GM20431 (cell line): ENCODE results near the gene FYB1.

Source experiments
- in situ Hi-C: fragments of 300-500 bp; cut with MseI, MboI; formaldehyde crosslinking; loops from one replicate; pipeline ENCODE4 v1.15.0; 2020; ENCODE audit warnings: low sequenced_read_pairs; ENCODE audit not compliant: unreplicated experiment

The FYB1 gene

DNA sequence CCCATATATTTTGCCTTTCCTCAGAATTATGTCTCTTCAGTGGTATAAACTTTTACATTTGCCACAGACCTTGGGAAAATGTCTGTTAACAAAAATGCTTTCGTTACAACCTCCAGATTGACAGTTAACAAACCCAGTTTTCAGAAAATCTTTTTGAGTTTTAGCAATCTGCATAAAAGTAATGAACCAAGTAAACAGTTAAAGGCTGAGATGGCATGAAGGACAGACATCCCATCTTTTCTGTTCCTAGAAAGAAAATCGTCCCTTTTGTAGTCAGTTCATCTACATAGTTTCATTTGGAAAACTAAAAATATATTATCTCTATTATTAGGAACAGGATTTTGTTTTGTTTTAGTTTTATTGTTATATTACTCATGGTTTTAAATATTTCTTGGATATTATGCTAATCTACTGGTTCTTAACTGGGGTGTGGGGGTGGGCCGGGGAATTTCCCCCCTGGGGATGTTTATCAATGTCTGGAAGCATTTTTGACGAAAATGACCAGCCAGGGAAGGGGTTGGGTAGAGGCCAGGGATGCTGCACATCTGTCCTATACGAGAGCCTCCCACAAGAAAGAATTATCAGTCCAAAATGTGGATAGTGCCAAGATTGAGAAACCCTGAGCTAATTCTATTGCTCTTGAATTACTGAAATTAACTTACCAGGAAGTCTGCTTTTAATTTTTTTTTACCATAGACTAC lies 11.9 kb downstream of the FYB1 start:
- in situ Hi-C loops: no loop called here

DNA sequence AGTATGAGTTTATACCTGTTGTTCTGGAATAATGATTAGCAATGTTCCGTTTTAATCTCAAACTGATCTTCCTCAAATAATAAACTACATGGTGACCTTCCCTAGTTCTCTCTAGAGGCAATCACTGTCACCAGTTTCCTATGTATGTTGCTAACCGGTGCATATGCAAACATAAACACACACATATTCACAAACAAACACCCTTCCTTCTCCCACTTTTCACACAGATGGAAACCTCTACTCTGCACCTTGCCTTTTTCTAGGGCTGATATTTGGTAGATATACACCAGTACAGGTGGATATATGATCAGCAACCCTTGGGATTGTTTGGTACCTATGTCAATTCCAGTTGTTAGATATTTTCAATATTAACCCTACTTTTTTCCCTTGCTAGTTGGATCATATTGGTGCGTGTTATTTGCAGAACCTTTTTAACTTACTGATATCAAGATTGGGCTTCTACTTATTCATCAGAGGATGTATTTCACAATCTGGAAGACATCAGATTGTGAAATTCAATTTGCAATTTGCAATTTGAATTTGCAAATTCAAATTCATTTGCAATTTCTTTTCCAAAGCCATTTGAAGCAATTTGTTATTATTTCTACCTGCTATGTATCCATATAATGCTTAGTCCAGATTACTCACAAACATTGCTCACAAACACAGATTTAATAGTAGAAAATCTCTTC lies 12.6 kb downstream of the FYB1 start:
- in situ Hi-C loops: no loop called here

DNA sequence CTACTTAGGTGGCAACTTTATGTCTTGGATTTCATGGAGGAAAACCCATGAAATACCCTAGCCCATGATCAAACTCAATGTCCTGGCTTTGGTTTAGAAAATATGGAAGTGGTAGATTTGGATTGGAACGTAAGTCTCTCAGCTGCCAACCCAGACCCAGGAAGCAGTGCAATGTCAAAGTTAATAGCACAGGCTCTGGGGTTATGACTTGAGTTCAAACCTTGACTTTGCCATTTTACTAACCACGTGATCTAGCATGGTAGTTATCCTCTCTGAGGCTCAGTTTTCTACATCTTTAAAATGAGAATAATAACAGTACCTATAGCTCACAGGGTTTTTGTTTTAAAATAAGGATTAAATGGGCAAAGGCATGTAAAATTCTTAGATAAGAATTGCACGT lies 13.8 kb downstream of the FYB1 start:
- in situ Hi-C loops: no loop called here

DNA sequence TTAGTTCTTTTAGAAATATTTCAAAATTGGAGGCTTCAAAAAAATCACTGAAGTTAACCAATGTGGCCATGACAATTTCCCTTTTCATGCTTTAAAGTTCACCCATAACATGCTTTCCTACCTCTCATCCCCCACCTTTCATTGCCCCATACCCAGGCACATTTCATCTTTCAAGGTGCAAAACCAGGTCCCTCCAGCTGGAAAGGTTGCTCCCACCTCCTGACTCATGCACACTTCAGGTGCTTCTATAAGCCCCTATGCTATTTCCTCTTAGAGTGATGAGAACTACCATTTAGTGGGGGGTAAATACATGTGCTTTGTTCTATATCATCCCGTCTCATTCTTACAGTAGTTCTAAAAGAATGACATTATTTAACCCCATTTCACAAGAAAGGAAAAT lies 15.4 kb downstream of the FYB1 start:
- in situ Hi-C loops: no loop called here

- in situ Hi-C loops: no loop called here
Measured at GRCh38 chr5:39203275-39203922, 16.0 kb downstream of the FYB1 start.

DNA sequence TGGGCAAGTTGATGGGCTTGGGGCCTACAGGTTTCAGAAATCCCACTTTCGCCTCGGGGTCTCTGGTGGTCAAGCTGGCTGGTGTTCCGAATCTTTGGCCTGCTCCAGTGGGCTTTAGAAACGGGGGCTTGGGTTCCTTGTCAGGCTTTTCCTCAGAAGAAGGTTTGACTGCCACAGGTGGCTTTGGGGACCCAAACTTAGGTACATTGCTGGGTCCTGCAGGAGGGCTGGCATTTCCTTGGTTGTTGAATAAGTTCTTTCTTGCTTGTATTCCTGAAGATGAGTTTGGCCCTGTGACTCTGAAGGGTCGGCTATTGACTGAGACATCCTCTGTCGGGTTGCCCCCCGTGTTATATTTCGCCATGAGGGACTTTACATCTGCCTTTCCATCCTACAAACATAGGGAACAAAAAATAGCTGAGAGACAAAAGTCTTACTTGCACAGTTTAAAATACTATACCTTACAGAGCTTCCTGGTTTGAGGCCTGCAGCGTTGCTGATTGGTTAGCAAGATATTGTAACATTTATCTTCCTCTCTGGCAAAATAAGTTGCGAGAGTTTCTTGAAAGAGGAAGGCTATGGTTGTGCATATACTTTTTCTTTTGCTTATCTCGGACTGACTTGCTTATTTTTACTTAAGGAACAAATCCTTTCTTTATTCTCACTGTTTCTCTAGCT lies 16.6 kb downstream of the FYB1 start:
- in situ Hi-C loops: no loop called here

DNA sequence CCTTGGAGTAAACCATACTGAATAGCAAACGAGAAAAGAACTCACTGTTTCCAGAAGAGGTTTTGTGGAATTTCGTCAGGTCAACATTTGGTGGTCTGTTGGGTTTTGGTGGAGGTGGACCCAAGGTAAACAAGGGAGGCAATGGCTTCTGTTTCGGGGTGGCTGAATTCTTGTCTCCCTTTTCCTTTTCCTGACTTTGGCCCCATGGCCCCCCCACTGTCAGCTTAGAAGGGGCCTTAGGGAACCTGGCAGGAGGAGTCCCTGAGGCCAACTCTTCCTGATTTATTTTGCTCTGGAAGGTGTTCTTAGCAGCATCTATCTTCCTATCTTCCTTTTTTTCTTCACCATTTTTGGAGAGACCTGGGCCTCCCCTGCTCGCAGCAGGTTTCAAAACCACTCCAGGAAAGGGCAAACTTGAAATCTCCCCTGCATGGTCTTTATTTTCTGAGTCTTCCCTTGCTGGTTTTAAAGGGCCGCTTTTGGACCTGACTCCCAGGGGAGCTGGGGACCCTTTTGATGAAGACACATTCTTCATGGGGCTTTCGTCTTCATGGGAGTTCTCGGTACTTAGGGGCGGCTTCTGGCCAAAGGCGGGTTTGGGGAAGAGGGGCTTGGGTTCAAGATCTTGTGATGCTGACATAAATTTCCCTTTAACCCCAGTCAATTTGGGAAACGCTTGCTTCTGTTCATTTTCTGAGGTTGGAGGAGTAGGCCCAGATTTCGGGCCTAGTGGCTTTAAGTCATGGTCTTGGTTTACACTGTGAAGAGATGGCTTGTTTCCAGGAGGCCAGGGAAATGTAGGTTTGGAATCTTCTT lies 17.4 kb downstream of the FYB1 start:
- in situ Hi-C loops: no loop called here

- in situ Hi-C loops: no loop called here
Measured at GRCh38 chr5:39201160-39201780, 18.1 kb downstream of the FYB1 start.

- in situ Hi-C loops: no loop called here
Measured at GRCh38 chr5:39200081-39200480, 19.3 kb downstream of the FYB1 start.

GRCh38 chr5:39199335-39199734 lies 20.0 kb downstream of the FYB1 start:
- in situ Hi-C loops: no loop called here

DNA sequence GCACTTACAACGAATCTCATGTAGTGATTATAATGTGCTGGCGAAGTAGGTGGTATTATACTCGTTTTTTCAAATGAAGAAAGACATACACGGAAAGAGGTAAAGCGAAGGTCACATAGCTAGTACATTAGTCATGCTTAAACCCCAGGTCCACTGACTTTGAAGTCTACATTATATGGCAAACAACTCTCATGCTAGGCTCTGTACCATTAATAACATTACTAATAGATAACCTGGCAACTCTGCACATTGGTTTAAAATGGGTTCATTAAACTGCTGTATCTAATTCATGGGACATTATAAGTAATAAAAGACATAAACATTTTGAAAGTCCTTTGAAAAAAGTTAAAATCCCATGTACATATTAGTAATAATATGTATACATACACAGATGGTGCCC lies 21.2 kb downstream of the FYB1 start:
- in situ Hi-C loops: no loop called here

- in situ Hi-C loops: no loop called here
Measured at GRCh38 chr5:39197556-39197955, 21.8 kb downstream of the FYB1 start.

GRCh38 chr5:39195198-39195826 lies 24.1 kb downstream of the FYB1 start:
- in situ Hi-C loops: no loop called here

- in situ Hi-C loops: no loop called here
Measured at GRCh38 chr5:39194466-39195136, 24.8 kb downstream of the FYB1 start.

- in situ Hi-C loops: no loop called here
Measured at GRCh38 chr5:39193553-39194465, 25.6 kb downstream of the FYB1 start.

DNA sequence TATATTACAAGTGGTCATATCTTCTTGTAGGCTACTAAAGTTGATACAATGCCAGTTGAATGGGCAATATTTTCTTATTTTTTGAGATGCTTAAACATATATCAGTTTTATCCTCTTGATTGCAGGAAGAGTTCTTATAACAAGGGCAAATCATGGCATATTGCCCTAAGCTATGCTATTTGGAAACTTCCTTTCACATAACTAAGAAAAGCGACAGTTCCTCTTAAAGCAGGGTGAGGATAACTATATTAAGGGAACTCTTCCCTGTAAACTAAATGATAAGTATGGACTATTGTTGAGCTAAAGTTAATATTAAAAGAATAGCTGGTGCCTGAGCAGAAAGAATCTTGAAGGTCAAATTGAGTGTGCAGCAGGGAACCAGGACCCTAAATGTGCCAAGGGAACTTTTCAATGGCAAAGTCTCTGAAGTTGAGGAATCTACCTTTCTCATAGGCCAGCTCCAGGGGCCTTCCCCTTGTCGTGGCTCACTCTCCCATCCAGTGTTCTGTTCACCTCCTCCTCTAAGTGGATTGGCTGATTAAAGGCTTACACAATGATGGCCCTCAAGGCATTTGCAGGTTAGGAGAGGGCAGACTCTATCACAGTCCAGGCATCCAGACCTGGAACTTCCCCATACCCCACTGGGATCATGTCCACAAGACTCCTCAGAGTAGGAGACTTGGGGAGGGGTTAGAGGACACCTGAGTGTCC lies 26.8 kb downstream of the FYB1 start:
- in situ Hi-C loops: no loop called here

GRCh38 chr5:39191216-39191615 lies 28.1 kb downstream of the FYB1 start:
- in situ Hi-C loops: no loop called here
